GM23248 (cell line): ENCODE measurements around the gene CCDC50.

Experiments
- EZH2 ChIP-seq: fragments of 200-600 bp; sonication (generic); IDR thresholded peaks from 2 replicates; pipeline ENCODE4 v1.6.1; 2018; ENCODE audit warnings: antibody characterized with exemption, mild to moderate bottlenecking; ENCODE audit not compliant: insufficient read depth, poor library complexity, severe bottlenecking
- EZH2phosphoT487 ChIP-seq: fragments of 200-600 bp; sonication (generic); IDR thresholded peaks from 2 replicates; pipeline ENCODE4 v1.6.1; 2018; ENCODE audit warnings: antibody characterized with exemption, moderate library complexity, mild to moderate bottlenecking, low read depth; ENCODE audit not compliant: insufficient read depth

DNA sequence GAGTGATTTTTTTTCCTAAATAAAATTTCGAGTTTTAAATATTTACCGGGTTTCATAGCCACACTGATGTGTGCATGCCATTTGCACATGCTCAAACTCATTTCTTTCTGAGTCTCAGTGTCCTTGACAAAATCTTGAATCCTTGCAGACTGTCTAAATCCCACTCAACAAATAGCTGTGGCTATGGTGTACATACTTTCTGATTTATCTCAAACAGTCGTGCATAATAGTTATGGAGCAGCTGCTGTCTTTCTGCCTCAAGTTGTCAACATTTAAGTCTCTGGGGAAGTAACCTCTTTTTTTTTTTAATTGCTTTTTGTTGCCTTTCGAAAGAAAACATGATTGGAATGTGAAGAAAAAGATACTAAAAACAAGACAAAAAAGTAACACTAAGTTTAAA lies 53.9 kb downstream of the CCDC50 start:
- TF ChIP-seq EZH2 (no peak), EZH2phosphoT487 (no peak)
